GM18907 (cell line): ENCODE data around the gene DNAJC21.
"Not testable (repeated sequence)": the region's sequence is repeated elsewhere in the genome, so short reads cannot be mapped to it uniquely, and the experiment has no call there.

ENCODE experiments used
- ATAC-seq: cut with Tn5 transposase; IDR thresholded peaks from one replicate; pipeline ENCODE4 v1.9.1; 2021; ENCODE audit warnings: mild to moderate bottlenecking, moderate library complexity; ENCODE audit not compliant: unreplicated experiment

DNAJC21 gene

GRCh38 chr5:34919077-34919476 is 10.3 kb upstream of the DNAJC21 start:
- no peak for ATAC-seq

DNA sequence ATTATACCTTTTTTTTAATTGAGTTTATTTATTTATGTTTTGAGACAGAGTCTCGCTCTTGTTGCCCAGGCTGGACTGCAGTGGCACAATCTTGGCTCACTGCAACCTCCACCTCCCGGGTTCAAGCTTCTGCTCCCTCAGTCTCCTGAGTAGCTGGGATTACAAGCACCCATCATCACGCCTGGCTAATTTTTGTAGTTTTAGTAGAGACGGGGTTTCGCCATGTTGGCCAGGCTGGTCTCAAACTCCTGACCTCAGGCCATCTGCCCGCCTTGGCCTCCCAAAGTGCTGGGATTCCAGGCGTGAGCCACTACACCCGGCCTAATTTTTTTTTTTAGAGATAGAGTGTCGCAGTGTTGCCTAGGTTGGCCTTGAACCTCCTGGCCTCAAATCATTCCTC is 6.1 kb upstream of the DNAJC21 start:
- ATAC-seq: not testable (repeated sequence)

GRCh38 chr5:34923694-34924461 is 5.5 kb upstream of the DNAJC21 start:
- ATAC-seq: peak; percentile 43

DNA sequence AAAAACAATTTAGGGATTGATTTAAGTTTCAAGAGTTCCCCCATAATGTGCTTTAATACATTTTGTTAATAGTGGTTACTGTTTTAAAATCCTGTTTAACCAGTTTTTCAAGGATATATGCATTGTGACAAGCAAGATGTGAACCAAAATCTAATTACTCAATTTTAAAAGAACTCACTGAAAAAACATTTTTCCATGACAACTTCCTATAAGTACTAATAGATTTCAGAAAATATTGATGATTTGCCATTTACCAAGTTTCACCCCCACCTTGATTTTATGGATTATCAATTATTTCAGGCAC is 4.9 kb upstream of the DNAJC21 start:
- no peak for ATAC-seq

- ATAC-seq: no peak
Observed at GRCh38 chr5:34926318-34926888, 3.0 kb upstream of the DNAJC21 start.

- no peak for ATAC-seq
Observed at GRCh38 chr5:34927785-34928184, 1.6 kb upstream of the DNAJC21 start.

GRCh38 chr5:34928267-34928666 is 1.1 kb upstream of the DNAJC21 start:
- ATAC-seq: no peak

GRCh38 chr5:34929720-34930461 is 532 bp downstream of the DNAJC21 start:
- peak; percentile 79 for ATAC-seq

GRCh38 chr5:34930462-34930844 is 1.1 kb downstream of the DNAJC21 start:
- ATAC-seq: no peak

GRCh38 chr5:34930870-34931269 is 1.5 kb downstream of the DNAJC21 start:
- ATAC-seq: no peak

DNA sequence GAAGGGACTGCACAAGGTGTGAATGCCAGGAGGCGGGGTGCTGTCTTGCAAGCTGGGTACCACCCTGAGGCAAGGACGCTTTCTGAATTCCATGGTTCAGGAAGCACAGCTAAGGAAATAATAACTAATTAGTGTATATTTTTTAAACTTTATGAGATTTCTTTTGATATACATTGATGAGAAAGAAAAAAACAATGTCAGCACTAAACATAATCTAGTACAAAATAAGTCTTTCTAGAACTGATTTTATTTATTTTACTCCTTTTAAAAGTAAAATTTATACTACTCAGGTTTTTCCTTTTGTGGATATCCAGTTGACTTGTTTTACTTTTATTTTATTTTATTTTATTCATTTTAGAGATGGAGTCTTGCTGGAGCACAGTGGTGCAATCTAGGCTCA is 3.6 kb downstream of the DNAJC21 start:
- ATAC-seq: no peak

GRCh38 chr5:34941936-34942335 is 12.6 kb downstream of the DNAJC21 start:
- ATAC-seq: no peak

DNA sequence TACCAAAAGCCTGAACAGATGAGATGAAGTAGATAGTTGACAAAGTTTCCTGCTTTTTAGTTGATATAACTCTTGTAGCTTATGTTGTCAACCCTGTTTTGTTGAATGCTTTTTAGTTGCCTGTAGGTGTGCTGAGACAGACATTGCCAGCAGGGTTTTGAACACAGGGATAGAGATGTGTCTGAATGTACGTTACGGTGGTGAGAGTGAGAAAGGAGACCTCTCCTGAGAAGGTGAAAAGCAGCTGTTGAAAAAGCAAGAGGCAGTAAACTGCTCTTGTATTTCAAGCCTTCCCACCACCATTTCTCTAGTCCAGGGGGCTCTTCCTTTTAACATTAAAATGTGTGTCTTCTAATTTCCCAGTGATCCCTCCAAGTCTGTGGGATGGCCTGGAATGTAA is 14.7 kb downstream of the DNAJC21 start:
- no peak for ATAC-seq

- ATAC-seq: no peak
Observed at GRCh38 chr5:34944460-34945047, 15.2 kb downstream of the DNAJC21 start.

DNA sequence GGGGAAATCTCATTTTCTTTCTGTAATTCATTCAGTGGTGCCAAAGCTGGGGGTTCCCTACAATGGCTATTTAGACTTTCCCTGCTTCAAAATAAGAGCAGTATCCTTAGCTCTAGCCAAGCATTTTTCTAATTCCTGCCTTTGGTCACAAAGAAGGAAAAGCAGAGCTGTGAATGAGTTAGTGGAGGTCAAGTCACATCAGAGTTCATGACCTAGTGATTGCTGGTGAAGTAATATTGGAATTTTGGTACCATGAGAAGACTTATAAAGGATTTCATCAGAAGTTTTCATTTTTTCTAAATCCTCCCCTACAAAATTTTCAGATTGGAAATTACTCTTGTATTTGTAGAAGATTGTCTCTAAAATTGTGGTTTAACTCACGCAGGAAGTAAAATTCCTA is 28.0 kb downstream of the DNAJC21 start:
- no peak for ATAC-seq

DNA sequence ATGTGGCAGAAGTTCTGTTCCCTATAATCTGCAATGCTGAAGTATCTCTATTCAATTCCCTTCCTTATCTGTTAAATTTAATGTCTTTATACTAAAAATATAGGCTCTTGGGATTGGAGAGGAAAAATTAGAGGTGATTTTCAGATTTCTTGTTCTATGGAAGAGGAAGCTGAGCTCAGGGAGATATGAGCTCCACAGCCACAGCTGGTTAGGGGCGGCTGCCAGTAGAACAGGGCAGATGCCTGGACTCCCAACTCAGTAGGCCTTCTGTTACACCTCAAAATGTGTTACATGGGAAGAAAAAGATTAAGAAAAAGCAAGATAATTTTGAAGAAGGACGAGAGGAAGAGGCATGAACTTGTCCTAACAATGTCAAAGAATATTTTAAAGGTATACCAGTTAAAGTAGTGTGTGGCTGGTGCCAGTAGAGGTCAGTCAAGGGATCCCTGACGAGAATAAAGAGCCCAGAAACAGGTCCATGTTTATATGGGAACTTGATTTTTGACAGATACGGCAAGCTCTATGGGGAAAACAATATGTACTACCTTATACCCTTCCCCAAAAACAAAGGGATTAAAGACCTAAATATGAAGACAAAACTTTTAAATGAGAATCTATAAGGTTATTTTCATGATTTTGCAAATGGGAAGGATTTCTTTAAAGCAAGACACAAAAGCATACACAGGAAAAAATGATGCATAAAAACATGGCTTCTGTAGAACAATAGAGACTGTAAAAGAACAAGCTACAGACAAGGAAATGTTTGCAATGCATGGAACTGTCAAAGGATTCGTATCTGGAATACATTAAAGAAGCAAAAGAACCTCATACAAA is 28.7 kb downstream of the DNAJC21 start:
- ATAC-seq: peak; percentile 54

DNA sequence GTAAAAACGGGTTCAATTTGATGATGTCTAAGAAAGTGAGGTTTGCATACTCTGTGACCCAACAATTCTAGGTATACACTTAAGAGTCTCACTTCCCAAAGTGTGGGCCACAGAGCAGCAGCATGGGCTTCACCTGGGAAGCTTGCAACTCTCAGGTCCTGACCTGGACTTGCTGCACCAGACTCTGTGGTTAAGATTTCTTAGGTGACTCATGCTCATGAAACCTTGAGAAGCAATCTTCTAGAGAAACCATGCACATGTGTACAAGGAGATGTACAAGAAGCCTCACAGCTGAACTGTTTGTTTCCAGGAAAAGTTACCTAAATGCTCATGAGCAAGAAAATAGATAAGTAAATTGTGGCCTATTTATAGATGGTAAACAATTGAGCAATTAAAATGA is 30.0 kb downstream of the DNAJC21 start:
- peak; percentile 92 for ATAC-seq

DNA sequence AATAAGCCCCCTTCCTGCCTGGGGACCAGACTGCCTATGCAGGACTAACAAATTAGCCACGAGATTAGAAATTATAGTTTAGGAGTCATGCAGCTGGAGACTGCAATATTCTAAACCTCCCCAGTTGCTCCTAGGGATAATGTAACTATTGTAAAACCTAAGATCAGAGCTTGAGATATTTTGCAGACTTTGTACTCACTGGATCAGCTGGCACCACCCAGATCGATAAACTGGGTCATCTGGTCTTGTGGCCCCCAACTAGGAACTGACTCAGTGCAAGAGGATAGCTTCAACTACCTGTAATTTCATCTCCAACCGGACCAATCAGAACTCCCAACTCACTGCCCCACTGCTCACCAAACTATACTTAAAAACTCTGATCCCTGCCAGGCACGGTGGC is 38.2 kb downstream of the DNAJC21 start:
- no peak for ATAC-seq

DNA sequence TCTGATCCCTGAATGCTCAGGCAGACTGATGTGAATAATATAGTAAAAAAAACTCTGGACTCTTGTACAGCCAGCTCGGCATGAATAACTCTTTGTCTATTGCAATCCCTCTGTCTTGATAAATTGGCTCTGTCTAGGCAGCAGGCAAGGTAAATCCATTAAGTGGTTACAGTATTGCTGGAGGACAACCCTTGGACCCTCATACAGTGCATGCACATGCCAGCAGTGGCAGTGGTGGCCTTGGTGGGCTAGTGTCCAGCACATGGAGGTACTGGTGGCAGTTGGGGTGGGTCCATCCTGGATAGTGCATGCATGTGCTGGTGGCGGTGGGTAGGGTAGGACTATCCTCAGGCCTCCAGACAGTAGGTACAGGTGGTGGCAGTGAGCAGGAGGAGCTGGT is 38.9 kb downstream of the DNAJC21 start:
- no peak for ATAC-seq

DNA sequence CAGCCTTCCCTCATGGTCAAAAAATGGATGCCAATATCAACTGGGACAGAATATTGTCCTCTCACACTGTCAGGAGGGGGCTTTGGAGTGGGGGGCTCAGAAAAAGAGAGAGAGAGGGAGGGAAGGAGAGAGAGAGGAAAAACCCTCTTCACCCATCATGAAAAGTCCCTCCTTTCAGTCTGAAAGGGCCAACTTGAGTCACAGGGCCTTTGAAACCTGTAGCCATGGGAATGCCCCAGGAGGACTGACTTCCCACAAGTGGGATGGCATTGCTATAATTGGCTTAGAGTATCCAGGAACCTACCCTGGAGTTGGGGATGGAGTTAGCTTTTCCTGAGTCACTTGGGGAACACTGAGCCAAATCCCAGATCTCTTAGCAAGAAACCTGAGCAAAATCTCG is 41.2 kb downstream of the DNAJC21 start:
- no peak for ATAC-seq

DNA sequence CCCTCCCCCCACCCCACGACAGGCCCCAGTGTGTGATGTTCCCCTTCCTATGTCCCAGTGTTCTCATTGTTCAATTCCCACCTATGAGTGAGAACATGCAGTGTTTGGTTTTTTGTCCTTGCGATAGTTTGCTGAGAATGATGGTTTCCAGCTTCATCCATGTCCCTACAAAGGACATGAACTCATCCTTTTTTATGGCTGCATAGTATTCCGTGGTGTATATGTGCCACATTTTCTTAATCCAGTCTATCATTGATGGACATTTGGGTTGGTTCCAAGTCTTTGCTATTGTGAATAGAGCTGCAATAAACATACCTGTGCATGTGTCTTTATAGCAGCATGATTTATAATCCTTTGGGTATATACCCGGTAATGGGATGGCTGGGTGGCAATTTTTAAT is 42.3 kb downstream of the DNAJC21 start:
- not testable (repeated sequence) for ATAC-seq
